Ishikawa (cell line): Measurements from ENCODE around the gene SKAP1.

Experiments used
- CEBPB ChIP-seq: IDR thresholded peaks from 2 replicates; pipeline ENCODE4 v1.6.1; 2012
- CREB1 ChIP-seq: IDR thresholded peaks from 2 replicates; pipeline ENCODE4 v1.6.1; 2012; ENCODE audit warnings: low read depth
- EGR1 ChIP-seq: IDR thresholded peaks from 2 replicates; pipeline ENCODE4 v1.6.1; 2012
- EP300 ChIP-seq: IDR thresholded peaks from 2 replicates; pipeline ENCODE4 v1.6.1; 2012; ENCODE audit warnings: borderline replicate concordance
- FOXM1 ChIP-seq: IDR thresholded peaks from 2 replicates; pipeline ENCODE4 v1.6.1; 2012; ENCODE audit warnings: low read depth, borderline replicate concordance
- NFIC ChIP-seq: IDR thresholded peaks from 2 replicates; pipeline ENCODE4 v1.6.1; 2012
- RAD21 ChIP-seq: IDR thresholded peaks from 2 replicates; pipeline ENCODE4 v1.6.1; 2012; ENCODE audit warnings: low read depth
- TAF1 ChIP-seq: IDR thresholded peaks from 2 replicates; pipeline ENCODE4 v1.6.1; 2012; ENCODE audit warnings: low read depth, mild to moderate bottlenecking
- TCF12 ChIP-seq: IDR thresholded peaks from 2 replicates; pipeline ENCODE4 v1.6.1; 2012; ENCODE audit warnings: low read depth
- TEAD4 ChIP-seq: IDR thresholded peaks from 2 replicates; pipeline ENCODE4 v1.6.1; 2012
- USF1 ChIP-seq: IDR thresholded peaks from 2 replicates; pipeline ENCODE4 v1.6.1; 2012
- YY1 ChIP-seq: IDR thresholded peaks from 2 replicates; pipeline ENCODE4 v1.6.1; 2012; ENCODE audit warnings: low read depth
- ZBTB7A ChIP-seq: IDR thresholded peaks from 2 replicates; pipeline ENCODE4 v1.6.1; 2012; ENCODE audit warnings: low read depth
- TF ChIP-seq, protein P1 (sequence below): IDR thresholded peaks from 2 replicates; pipeline ENCODE4 v1.6.1; 2012; ENCODE audit warnings: low read depth, mild to moderate bottlenecking
- TF ChIP-seq, protein P2 (sequence below): IDR thresholded peaks from 2 replicates; pipeline ENCODE4 v1.6.1; 2012

Gene SKAP1

GRCh38 chr17:48184721-48185120 is 245.3 kb downstream of the SKAP1 start:
- no peak for TF ChIP-seq TAF1
- no peak for TF ChIP-seq YY1
- TF ChIP-seq CEBPB, result no peak
- no peak for TF ChIP-seq RAD21
- TF ChIP-seq ZBTB7A, result no peak
- no peak for TF ChIP-seq TEAD4
- no peak for TF ChIP-seq USF1
- TF ChIP-seq, protein P1, sequence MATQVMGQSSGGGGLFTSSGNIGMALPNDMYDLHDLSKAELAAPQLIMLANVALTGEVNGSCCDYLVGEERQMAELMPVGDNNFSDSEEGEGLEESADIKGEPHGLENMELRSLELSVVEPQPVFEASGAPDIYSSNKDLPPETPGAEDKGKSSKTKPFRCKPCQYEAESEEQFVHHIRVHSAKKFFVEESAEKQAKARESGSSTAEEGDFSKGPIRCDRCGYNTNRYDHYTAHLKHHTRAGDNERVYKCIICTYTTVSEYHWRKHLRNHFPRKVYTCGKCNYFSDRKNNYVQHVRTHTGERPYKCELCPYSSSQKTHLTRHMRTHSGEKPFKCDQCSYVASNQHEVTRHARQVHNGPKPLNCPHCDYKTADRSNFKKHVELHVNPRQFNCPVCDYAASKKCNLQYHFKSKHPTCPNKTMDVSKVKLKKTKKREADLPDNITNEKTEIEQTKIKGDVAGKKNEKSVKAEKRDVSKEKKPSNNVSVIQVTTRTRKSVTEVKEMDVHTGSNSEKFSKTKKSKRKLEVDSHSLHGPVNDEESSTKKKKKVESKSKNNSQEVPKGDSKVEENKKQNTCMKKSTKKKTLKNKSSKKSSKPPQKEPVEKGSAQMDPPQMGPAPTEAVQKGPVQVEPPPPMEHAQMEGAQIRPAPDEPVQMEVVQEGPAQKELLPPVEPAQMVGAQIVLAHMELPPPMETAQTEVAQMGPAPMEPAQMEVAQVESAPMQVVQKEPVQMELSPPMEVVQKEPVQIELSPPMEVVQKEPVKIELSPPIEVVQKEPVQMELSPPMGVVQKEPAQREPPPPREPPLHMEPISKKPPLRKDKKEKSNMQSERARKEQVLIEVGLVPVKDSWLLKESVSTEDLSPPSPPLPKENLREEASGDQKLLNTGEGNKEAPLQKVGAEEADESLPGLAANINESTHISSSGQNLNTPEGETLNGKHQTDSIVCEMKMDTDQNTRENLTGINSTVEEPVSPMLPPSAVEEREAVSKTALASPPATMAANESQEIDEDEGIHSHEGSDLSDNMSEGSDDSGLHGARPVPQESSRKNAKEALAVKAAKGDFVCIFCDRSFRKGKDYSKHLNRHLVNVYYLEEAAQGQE, result no peak
- no peak for TF ChIP-seq CREB1
- TF ChIP-seq FOXM1, result no peak
- TF ChIP-seq EP300, result no peak
- no peak for TF ChIP-seq EGR1
- TF ChIP-seq NFIC, result no peak
- no peak for TF ChIP-seq TCF12
- TF ChIP-seq, protein P2, sequence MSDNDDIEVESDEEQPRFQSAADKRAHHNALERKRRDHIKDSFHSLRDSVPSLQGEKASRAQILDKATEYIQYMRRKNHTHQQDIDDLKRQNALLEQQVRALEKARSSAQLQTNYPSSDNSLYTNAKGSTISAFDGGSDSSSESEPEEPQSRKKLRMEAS, result no peak

DNA sequence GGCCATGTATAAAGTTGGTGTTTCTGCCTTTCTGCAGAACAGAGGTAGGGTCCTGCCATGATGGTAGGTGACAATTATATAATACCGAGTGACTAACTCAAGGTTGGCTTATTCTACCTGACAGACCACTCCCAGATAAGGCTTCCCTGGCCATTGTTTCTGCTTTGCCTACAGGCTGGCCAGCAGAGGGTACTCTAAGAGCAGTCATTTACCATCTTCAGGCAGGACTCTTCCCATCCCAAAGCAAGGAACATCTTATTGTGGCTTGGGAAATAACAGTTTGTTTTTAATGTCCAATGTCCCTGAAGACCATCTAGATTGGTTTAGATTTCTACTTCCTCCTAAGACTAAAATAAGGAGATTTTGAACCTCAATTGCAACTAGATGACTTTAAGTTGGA is 248.4 kb downstream of the SKAP1 start:
- TF ChIP-seq USF1 (no peak), RAD21 (peak; percentile 67), YY1 (no peak)
- TF ChIP-seq, protein P1, result no peak

DNA sequence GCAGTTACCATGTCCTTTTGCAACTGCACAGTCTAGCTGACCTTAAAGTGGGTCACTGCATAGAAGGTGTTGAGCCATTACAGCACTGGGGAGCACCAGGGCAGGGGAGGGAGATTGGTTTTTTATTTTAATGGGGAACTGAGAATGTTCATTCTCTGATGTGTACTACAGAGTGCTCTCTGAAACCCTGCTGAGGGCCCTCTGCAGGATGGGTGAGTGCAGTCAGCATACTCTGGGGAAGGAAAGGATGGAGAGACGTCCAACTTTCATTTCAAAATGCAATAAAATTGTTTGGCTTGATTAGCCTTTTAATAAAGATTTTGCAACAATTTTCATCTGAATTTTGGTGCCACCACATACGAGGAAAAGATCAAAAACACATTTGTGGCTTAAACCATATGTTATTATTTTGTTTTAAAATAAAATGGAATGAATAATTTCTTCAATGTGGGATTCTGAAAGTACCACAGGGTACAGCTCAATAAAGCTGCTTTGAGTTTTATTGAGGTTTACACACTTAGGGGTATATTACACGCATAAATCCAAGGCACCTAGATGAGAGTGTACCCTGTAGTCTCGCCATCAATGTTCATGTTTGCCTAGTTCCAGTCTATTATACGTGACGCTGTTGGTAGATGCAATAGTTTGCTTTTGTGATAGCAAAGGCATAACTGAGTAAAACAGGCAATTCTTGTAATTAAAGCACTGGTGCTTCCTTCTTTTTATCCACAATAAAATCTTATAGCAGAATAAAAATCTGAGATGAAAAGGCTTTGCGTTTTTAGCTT is 249.0 kb downstream of the SKAP1 start:
- TF ChIP-seq TCF12 (no peak), CEBPB (no peak), NFIC (no peak), CREB1 (no peak), YY1 (no peak), USF1 (no peak), FOXM1 (no peak), RAD21 (no peak), TEAD4 (no peak), ZBTB7A (no peak), EGR1 (no peak), EP300 (no peak)
- TF ChIP-seq, protein P1, result no peak
- TF ChIP-seq, protein P2, result no peak
